ENCODE measurements around the gene THOC6.

DNA sequence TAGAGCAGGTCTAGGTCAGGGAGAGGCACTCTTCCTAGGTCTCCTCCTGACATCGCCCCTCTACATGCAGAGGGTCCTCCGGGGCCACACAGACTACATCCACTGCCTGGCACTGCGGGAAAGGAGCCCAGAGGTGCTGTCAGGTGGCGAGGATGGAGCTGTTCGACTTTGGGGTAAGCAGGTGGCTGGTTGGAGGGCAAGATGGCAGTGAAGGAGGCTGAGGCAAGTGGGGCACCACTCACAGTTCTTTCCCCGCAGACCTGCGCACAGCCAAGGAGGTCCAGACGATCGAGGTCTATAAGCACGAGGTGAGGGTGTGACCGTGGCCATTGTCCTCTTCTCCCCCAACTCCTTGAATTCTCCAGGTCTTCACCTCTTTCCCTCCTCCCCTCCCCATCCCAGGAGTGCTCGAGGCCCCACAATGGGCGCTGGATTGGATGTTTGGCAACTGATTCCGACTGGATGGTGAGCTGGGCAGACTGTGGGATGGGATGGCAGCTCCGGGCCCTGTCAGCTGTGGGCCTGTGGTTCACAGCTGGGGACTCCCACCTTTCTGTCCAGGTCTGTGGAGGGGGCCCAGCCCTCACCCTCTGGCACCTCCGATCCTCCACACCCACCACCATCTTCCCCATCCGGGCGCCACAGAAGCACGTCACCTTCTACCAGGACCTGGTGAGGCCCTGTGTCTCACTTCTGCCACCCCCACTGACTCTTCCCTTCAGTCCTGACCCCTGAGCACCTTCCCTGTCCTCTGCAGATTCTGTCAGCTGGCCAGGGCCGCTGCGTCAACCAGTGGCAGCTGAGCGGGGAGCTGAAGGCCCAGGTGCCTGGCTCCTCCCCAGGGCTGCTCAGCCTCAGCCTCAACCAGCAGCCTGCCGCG is 3.0 kb downstream of the THOC6 start:
- TF ChIP-seq, protein P1, sequence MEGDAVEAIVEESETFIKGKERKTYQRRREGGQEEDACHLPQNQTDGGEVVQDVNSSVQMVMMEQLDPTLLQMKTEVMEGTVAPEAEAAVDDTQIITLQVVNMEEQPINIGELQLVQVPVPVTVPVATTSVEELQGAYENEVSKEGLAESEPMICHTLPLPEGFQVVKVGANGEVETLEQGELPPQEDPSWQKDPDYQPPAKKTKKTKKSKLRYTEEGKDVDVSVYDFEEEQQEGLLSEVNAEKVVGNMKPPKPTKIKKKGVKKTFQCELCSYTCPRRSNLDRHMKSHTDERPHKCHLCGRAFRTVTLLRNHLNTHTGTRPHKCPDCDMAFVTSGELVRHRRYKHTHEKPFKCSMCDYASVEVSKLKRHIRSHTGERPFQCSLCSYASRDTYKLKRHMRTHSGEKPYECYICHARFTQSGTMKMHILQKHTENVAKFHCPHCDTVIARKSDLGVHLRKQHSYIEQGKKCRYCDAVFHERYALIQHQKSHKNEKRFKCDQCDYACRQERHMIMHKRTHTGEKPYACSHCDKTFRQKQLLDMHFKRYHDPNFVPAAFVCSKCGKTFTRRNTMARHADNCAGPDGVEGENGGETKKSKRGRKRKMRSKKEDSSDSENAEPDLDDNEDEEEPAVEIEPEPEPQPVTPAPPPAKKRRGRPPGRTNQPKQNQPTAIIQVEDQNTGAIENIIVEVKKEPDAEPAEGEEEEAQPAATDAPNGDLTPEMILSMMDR (IDR thresholded peaks at IDR 0.05), result no peak
- TF ChIP-seq SP1 (CRISPR knock-in tag; conservative IDR thresholded peaks at IDR 0.05) (no peak), NR2C2 (CRISPR knock-in tag; IDR thresholded peaks at IDR 0.05) (no peak), ZNF138 (CRISPR knock-in tag; conservative IDR thresholded peaks at IDR 0.05) (no peak)
- TF ChIP-seq, protein P2, sequence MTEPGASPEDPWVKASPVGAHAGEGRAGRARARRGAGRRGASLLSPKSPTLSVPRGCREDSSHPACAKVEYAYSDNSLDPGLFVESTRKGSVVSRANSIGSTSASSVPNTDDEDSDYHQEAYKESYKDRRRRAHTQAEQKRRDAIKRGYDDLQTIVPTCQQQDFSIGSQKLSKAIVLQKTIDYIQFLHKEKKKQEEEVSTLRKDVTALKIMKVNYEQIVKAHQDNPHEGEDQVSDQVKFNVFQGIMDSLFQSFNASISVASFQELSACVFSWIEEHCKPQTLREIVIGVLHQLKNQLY (CRISPR knock-in tag; IDR thresholded peaks at IDR 0.05), result no peak

Data from WTC11 (cell line).